HUES6 (cell line): ENCODE measurements around the gene ZBTB20.

ENCODE experiments used
- H3K27ac ChIP-seq: 2 replicates; pipeline ENCODE4 v1.7.0; 2013; ENCODE audit warnings: low read depth, mild to moderate bottlenecking, low read length, inconsistent platforms
- H3K27me3 ChIP-seq: 2 replicates; pipeline ENCODE4 v1.6.1; 2013; ENCODE audit warnings: low read length; ENCODE audit not compliant: control insufficient read depth, insufficient read depth
- H3K36me3 ChIP-seq: 2 replicates; pipeline ENCODE4 v1.6.1; 2013; ENCODE audit warnings: low read length; ENCODE audit not compliant: control insufficient read depth, insufficient read depth
- H3K4me1 ChIP-seq: 2 replicates; pipeline ENCODE4 v1.6.1; 2013; ENCODE audit warnings: low read length; ENCODE audit not compliant: control insufficient read depth, insufficient read depth
- H3K4me3 ChIP-seq: 2 replicates; pipeline ENCODE4 v1.5.1; 2013; ENCODE audit warnings: low read depth, low read length
- H3K9ac ChIP-seq: one replicate; pipeline ENCODE4 v1.6.1; 2013; ENCODE audit warnings: mild to moderate bottlenecking, low read length
- H3K9me3 ChIP-seq: 2 replicates; pipeline ENCODE4 v1.6.1; 2013; ENCODE audit warnings: low read depth, low read length; ENCODE audit not compliant: control insufficient read depth, insufficient read depth

Gene ZBTB20

DNA sequence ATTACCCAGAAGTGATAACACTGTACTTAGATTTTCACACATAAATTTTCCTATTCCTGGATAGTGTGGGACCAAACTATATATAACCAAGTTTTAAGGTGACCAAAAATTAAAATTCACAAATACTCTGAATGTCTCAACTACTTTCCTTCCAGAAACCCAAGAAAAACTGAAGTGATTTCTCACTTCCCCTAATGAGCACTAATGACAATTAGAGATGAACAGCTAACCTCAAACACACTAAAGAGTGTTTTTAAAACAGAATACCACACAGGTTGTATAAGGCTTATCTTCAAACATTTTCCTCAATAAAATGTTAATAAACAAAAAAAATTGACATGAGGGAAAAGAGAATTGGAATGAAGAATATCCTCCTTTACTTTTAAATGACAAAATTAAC, 188.2 kb downstream of the ZBTB20 start:
- H3K9ac ChIP-seq = no peak overlapping the region

DNA sequence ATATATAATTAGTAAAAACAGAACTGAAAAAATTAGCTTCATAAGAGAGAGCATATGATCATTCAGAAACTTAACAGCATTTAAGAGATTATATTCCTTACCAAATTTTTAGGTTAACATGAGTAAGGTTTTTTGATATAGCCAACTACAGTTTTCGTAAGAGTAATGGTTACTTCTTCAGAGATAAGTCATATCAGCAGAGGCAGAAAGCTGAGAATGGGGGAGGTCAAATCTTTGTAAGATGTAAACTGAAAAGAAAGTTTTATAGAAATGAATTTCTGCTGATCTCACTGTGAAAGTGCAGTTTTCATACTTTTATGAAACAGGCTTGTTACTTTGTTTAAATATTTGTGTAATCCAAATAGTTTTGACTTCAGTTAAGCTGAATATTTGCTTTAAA, 193.3 kb downstream of the ZBTB20 start:
- Histone ChIP-seq H3K9ac (no peak overlapping the region), H3K9me3 (peaks cover 14% of the 10 kb centered on the region), H3K4me3 (no peak overlapping the region), H3K36me3 (no peaks in the 10 kb centered on the region), H3K27me3 (no peaks in the 10 kb centered on the region), H3K4me1 (no peaks in the 10 kb centered on the region), H3K27ac (no peak overlapping the region)

More for the DNA sequence above, 188.2 kb downstream of the ZBTB20 start:
- no peaks in the 10 kb centered on the region for H3K27me3 ChIP-seq
- peaks cover 6% of the 10 kb centered on the region for H3K9me3 ChIP-seq
- H3K36me3 ChIP-seq = no peaks in the 10 kb centered on the region
- H3K4me3 ChIP-seq = no peak overlapping the region
- no peak overlapping the region for H3K27ac ChIP-seq
- no peaks in the 10 kb centered on the region for H3K4me1 ChIP-seq

DNA sequence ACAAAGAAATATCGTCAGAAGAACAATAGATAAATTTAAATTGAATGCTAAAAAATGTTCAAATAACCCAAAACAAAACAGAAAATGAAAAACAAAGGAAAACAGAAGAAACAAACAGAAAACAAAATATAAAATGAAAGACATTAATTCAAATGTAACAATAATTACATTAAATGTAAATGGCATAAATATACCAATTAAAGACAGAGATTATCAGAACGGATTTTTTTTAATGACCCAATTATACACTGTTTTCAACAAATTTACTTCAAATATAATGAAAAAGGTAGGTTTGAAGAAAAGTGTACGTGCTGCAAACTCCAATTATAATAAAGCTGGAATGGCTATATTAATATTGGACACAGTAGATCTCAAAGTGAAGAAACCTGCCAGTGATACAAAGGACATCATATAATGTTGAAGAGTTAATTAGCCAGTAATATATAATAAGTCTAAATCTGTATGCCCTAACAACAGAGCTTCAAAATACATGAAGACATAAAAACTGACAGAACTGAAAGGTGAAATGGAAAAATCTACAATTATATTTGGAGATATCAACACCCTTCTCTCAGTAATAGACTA, 193.8 kb downstream of the ZBTB20 start:
- no peaks in the 10 kb centered on the region for H3K4me1 ChIP-seq
- H3K27me3 ChIP-seq = no peaks in the 10 kb centered on the region
- H3K27ac ChIP-seq = no peak overlapping the region

DNA sequence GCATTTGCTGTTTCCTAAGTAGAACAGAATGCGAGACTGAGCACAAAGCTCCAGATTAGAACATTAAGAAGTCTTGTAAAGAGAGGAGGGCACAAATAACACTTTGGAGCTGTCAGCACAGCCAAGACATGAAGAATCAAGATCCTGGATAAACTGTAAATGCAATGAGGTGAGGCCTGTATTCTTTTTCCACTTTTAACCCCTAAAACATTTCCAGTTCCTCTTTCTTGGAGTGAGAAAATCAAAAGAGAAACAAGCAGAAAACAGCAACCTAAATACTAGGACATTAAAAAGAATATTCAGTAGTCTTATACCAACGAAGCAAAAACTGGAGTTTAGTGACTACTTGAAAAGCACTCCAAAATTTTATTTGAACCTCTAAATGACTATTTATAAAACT, 204.3 kb downstream of the ZBTB20 start:
- Histone ChIP-seq H3K27me3 (no peaks in the 10 kb centered on the region), H3K9ac (no peak overlapping the region), H3K27ac (no peak overlapping the region), H3K36me3 (no peaks in the 10 kb centered on the region), H3K9me3 (no peaks in the 10 kb centered on the region), H3K4me1 (no peaks in the 10 kb centered on the region), H3K4me3 (no peak overlapping the region)

More for the DNA sequence above, 193.8 kb downstream of the ZBTB20 start:
- Histone ChIP-seq H3K4me3 (no peak overlapping the region), H3K9me3 (peaks cover 14% of the 10 kb centered on the region), H3K9ac (no peak overlapping the region), H3K36me3 (no peaks in the 10 kb centered on the region)

DNA sequence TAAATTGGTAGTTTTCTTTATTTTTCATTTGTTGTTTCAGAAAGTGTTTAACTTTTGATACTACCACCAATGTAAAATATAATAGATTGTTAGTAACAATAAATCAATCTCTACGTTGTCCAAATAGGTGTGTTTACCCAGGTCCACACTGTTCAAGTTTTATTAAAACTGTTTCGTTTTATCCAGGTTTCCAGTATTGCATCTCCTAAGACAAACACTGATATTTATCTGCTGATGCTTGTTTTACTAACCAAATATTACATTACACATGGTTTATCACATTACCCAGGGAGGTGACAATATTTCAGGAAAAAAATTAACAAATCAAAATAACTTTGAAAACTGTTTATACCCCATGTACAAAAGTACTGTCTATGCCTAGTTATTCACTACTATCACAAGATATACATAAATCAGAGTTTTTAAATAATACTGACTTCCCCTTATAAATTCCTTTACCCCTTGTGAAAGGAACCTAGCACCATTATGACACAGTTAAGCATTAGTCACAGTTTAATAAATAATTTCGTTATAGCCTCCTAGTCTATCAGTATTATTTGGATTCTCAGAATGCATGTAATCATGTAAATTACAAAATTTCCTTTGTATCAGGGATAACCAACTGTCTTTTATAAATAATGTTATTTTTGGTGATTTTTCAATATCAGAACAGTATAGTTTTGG, 205.3 kb downstream of the ZBTB20 start:
- H3K36me3 ChIP-seq = no peaks in the 10 kb centered on the region
- H3K4me3 ChIP-seq = no peak overlapping the region
- H3K27me3 ChIP-seq = no peaks in the 10 kb centered on the region
- no peaks in the 10 kb centered on the region for H3K4me1 ChIP-seq
- H3K9me3 ChIP-seq = no peaks in the 10 kb centered on the region
- H3K9ac ChIP-seq = no peak overlapping the region
- no peak overlapping the region for H3K27ac ChIP-seq

DNA sequence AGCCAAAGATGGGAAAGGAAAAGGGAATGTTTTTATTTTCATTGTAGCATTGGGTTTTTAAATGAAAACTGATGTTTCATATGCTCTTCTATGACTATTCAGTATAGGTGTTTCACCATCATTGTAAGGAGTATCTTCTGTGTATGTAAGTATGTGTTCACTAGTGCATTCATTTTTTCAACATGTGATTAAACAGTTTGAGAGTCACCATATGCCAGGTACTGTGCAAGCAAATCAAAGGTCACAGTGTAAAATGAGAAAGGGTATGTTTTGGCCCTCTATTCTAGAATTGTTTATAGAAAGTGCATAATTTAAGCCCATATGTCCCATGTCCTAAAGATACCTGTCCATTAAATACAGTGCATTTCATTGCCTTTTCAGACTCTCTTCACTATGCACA, 207.2 kb downstream of the ZBTB20 start:
- no peaks in the 10 kb centered on the region for H3K9me3 ChIP-seq
- H3K9ac ChIP-seq = no peak overlapping the region
- no peak overlapping the region for H3K27ac ChIP-seq
- no peaks in the 10 kb centered on the region for H3K27me3 ChIP-seq
- no peak overlapping the region for H3K4me3 ChIP-seq
- H3K36me3 ChIP-seq = no peaks in the 10 kb centered on the region
- H3K4me1 ChIP-seq = no peaks in the 10 kb centered on the region

DNA sequence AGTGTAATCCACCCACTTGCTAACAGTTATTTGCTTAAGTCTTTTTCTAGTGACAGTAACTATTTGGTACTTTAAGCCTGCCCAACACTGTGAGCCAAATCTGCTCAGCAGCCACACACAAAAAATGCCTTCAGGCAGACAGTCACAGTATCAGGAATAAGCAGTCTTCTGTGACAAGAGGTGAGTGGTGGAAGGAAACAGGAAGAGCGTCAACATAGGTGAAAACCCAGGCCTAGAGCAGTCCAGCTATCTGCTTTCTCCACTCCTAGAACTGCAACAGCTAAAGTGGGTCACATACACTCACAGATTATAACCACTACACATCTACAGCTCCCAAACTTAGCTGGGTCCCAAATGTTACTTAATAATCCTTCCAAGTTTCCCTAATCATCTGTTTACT, 213.7 kb downstream of the ZBTB20 start:
- no peaks in the 10 kb centered on the region for H3K27me3 ChIP-seq
- H3K9ac ChIP-seq = no peak overlapping the region
- H3K27ac ChIP-seq = no peak overlapping the region
- no peak overlapping the region for H3K4me3 ChIP-seq
- H3K4me1 ChIP-seq = 0 out of 2 replicates have a peak, but pooled peaks cover 3% of the 10 kb centered on the region
- no peaks in the 10 kb centered on the region for H3K9me3 ChIP-seq
- no peaks in the 10 kb centered on the region for H3K36me3 ChIP-seq

DNA sequence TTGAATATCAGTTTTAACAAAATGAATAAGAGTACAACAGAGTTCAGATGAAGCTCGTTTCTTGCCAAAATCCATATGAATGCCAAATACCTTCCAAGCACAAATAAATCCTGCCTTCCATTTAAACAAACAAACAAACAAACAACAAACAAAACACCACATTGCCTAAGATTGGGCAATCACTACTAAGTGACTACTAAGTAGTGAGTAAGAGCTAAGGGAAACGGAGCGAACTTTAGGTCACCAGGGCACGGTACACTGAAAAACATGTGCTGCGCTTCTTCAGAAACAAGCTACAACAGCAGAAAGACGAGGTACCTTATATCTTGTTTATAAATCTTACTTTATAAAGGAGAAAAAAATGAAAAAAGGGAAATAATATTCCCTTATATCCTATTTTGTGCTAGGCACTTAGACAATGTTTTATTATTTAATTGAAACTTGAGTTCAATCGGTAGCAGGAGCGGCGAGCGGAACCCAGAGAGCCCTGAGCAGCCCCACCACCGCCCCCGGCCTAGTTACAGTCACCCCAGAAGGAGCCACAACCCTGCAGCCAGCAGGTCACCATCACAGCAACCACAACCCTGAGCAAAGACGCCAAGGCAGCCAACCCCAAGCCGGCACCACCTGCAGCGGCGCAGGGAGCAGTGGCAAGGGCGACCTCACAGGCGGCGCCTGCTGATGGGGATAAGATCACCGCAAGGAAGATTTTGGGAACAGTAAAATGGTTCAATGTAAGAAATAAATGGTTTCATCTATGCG, 216.9 kb downstream of the ZBTB20 start:
- H3K4me1 ChIP-seq = 0 out of 2 replicates have a peak, but pooled peaks cover 3% of the 10 kb centered on the region
- H3K27me3 ChIP-seq = no peaks in the 10 kb centered on the region
- no peaks in the 10 kb centered on the region for H3K9me3 ChIP-seq
- H3K36me3 ChIP-seq = no peaks in the 10 kb centered on the region
- no peak overlapping the region for H3K27ac ChIP-seq
- no peak overlapping the region for H3K4me3 ChIP-seq
- H3K9ac ChIP-seq = no peak overlapping the region

DNA sequence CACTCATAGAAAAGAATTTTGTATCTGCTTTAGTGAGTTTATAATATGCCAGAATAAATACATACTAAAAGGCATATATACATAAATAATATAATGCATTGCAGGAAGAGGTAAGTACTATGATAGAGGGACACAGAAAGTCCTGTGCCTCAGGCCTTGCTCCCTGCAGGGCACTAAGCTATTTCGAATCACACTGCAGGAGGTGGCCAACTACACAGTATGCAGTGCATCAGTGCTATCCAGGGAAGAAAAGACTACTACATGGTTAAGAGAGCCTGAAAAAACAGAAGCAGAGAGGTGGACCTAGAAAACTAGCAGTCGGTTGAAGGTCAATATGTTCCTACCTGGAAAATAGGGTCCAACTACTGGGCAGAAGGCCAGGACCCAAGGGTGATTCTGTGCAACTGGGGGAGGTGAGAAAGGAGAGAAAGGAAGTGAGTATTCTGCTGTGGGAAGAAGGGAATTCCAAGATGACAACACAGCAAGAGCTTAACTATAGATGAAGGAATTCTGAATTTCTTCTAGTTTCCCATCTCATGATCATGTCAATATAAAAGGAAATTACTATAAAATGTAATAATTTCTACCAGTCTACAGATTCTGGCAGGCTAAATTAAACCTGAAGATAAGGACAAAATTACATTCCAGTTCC, 218.0 kb downstream of the ZBTB20 start:
- no peak overlapping the region for H3K27ac ChIP-seq
- no peaks in the 10 kb centered on the region for H3K36me3 ChIP-seq
- H3K9me3 ChIP-seq = no peaks in the 10 kb centered on the region
- no peak overlapping the region for H3K4me3 ChIP-seq
- H3K9ac ChIP-seq = no peak overlapping the region
- no peaks in the 10 kb centered on the region for H3K27me3 ChIP-seq
- H3K4me1 ChIP-seq = 0 out of 2 replicates have a peak, but pooled peaks cover 3% of the 10 kb centered on the region

DNA sequence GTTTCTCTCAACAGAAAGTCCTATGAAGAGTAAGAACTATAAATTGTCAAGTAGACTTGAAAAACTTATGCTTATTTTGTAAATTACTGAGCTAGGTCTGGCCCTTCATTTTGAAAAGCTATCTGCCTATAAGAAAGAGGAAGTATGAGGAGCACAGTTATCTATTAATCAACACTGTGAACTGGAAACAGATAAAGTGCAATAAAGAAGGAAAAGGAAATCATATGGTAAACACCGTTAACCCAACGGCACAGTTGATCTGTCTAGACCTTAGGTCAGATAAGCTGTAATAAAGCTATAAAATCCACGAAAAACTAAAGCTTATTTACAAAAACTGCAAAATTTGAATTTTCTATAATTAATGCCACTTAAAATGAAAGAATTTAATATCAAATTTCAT, 242.5 kb downstream of the ZBTB20 start:
- peaks cover 3% of the 10 kb centered on the region; the same call in 1 of the 2 replicates for H3K27me3 ChIP-seq
- no peaks in the 10 kb centered on the region for H3K36me3 ChIP-seq
- H3K4me1 ChIP-seq = peaks cover 22% of the 10 kb centered on the region
- no peak overlapping the region for H3K9ac ChIP-seq
- no peak overlapping the region for H3K27ac ChIP-seq
- H3K9me3 ChIP-seq = no peaks in the 10 kb centered on the region
- no peak overlapping the region for H3K4me3 ChIP-seq

DNA sequence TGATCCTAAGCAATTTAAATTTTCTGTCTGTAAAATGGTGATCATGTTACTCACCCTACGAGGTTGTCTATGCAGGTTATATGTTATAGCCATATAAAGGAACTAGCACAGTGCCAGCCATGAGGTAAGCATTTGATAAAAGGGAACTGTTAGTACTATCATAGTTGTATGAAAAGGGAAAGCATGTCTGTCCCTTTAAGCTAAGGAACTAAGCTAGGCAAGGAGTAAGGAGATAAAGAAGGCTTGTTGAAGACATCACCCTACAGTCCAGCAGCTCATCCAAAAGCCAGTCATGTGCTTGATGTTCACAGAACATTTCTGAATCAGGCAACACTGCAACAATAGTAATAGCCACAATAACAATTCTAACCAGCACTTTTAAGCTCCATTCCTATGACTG, 243.9 kb downstream of the ZBTB20 start:
- Histone ChIP-seq H3K27ac (no peak overlapping the region), H3K4me1 (peaks cover 22% of the 10 kb centered on the region), H3K27me3 (peaks cover 3% of the 10 kb centered on the region; the same call in 1 of the 2 replicates), H3K4me3 (no peak overlapping the region), H3K9me3 (no peaks in the 10 kb centered on the region), H3K36me3 (no peaks in the 10 kb centered on the region), H3K9ac (no peak overlapping the region)
